Stimulated activated CD8-positive, alpha-beta memory T cell treated with anti-CD3 and anti-CD28 coated beads, Interleukin-12 subunit alpha, Interleukin-12 subunit beta, amount 100 ng/mL, for 4 hours (primary cell): ENCODE measurements around the gene GTF3A.

Source experiments
- DNase-seq: peaks from one replicate; pipeline ENCODE4 v3.0.0-alpha.2; 2020; ENCODE audit warnings: low read depth

The GTF3A gene

GRCh38 chr13:27448308-27448707 is 23.9 kb downstream of the GTF3A start:
- no peak for DNase-seq

DNA sequence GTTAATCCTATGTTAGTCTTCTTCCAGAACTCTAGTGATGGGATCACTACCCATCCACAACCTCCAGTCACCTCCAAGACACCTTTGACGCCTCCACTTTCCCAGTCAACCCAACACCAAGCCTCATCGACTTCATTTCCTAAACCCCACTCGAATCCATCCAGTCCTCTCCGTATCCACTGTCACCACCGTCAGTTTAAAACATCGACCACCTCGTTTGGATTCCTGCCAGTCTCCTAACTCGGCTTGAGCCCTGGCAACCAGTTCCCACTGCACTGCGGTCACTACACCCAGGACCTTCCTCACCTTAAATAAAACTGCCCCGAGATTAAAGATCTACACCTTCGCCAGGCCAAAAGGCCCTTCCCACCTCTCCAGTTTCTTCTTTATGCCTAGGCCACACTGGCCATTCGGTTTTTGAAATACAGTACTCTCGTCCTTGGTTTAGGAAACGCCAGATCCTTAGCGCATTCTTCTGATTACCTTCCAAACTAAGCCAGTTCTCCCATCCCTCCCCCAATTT is 24.7 kb downstream of the GTF3A start:
- DNase-seq, result no peak

GRCh38 chr13:27449936-27450828 is 25.8 kb downstream of the GTF3A start, which contains the start of gene MTIF3:
TSS of gene MTIF3 (minus strand) at chr13:27450564. CDS start at chr13:27440448, 10,116 bp downstream.
- peak; percentile 90 for DNase-seq

DNA sequence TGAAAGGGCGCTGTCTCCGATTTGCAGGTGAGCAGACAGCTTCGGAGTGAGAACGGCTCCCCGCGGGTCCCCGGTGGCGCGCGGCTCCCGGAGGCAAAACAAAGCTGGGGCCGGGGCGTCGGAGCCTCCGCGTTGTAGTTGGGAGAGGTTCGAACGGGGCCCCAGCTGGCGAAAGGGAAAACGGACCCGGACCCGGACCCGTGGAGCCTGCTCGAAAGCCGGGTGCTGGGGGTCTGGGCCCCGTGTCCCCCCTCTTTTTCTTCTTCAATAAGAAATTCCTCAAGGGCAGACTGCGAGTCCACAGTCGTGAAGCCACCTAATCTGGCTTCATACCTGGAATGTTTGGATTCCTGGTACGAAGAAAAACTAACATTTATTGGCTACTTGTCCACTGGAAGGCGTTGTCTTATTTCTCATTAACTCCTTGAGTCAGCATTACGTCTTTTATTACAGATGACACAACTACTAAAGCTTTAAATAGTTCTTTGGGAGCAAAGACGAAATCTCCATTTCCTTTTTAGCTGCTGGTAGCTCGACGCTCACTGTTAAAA is 26.6 kb downstream of the GTF3A start:
- no peak for DNase-seq

DNA sequence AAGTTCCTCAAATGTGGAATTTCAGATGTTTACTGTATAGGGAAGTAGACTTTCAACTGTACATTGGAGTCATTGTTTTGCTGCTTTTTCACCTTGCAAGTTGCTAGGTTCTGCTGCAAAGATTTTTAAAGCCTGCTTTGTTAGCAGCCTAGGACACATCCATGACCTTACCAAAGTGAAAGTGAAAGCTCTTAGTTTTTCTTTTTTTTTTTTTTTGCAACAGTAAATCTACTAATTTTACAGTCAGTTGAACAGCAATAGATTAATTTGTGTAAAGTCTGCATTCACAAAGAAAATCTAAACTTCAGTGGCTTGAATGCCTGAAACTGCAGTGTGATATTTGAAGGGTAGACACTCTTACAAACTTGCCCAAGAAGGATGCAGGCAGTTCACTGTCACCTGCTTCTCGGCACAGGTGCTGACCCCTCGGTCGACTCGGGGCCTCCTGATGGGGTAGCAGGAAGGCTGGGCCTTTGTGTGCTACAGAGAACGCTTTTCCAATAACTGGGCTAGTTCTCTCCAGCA is 31.0 kb downstream of the GTF3A start:
- DNase-seq, result no peak

DNA sequence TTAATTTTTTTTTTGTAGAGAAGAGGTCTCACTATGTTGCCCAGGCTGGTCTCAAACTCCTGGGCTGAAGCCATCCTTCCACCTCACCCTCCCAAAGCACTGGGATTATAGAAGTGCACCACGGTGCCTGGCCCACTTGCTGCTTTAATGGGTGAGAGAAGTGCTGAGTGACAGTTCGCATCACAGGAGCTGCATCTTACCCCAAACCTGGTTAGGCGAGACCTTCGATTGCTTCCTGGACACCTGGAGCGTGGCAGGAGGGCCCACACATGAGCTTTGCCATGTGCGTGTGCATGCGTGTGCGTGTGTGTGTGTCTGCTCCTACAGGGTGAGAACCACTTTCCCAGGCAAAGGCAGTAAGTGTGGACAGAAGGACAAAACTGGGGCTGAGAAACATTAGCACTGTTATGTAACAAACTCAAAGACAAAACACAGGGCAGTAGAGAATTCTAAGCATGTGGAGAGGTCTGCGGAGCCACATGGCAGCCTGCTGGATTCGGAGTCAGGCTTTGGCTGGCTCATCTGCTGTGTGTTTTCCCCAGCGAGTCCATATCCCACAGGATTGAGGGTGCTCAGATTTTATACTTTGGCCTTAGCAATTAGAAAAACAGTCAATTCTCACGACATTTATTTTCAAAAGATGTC is 37.6 kb downstream of the GTF3A start:
- no peak for DNase-seq

- DNase-seq, result no peak
These were observed 39.1 kb downstream of the GTF3A start for GRCh38 chr13:27463500-27463899.

DNA sequence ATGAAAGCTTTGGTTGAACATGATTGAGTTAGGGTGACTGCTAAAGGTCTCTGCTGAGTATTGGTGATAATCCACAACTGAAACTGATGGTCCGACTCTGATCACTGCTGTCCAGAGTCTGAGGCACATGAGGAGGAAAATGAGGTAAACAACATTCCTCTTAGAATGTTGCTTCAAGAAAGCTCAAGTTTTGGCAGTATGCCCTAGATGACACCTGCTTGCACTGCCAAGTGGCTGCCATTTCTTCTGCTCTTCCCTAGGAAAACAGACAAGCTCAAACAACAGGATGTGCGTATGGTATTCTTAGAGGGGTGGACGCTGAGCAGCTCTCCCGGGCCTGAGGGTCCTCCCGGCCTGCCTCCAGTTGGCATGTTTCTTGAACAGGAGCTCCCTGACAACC is 41.2 kb downstream of the GTF3A start:
- DNase-seq, result no peak

- no peak for DNase-seq
These were observed 42.1 kb downstream of the GTF3A start for GRCh38 chr13:27466513-27466912.

DNA sequence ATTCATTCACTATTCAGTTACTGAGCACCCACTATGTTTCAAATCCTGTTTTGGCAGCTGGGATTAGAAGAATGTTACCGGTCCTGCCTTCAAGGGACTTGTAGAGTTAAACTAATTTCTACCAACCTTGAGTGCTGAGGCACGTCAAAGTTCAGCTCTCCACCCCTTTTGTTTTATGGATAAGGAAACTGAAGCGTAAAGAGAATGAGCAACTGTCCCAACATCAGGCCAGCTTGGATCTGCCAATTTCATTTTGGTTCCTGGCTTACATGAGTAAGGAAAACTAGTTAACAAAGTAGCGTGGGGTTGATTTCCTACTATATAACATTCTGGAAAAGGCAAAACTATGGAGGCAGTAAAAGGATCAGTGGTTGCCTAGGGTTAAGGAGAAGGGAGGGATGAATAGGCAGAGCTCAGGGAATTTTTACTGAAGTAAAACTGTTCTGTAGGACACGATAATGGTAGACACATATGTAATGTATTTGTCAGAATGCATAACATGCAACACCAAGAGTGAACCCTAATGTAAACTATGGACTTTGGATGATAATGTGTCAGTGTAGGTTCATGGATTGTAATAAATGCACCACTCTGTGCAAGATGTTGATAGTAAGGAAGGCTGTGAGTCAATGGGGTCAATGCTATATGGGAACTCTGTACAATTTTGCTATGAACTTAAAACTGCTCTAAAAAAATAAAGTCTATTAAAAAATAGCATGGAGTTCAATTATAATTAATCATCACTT is 45.8 kb downstream of the GTF3A start:
- no peak for DNase-seq

- DNase-seq, result no peak
These were observed 48.0 kb downstream of the GTF3A start for GRCh38 chr13:27472441-27472840.

- no peak for DNase-seq
These were observed 48.5 kb downstream of the GTF3A start for GRCh38 chr13:27472941-27473340.

- no peak for DNase-seq
These were observed 50.4 kb downstream of the GTF3A start for GRCh38 chr13:27474751-27475268.

GRCh38 chr13:27476943-27477703 is 52.7 kb downstream of the GTF3A start:
- no peak for DNase-seq

- DNase-seq, result no peak
These were observed 57.3 kb downstream of the GTF3A start for GRCh38 chr13:27481766-27482165.

GRCh38 chr13:27482983-27483382 is 58.6 kb downstream of the GTF3A start:
- no peak for DNase-seq

GRCh38 chr13:27483421-27483820 is 59.0 kb downstream of the GTF3A start:
- no peak for DNase-seq
